Activated B cell treated with CpG ODN at 0.5 μM for 24 hours (primary cell): ENCODE measurements around the gene FAM186B. TPM values are rescaled to one million over a fixed set of nuclear protein-coding genes. Genes with fewer than 3 reads are reported as not detected.
A peak's percentile ranks its signal among the peaks of the same experiment; 100 is the strongest.

Source experiments
- ATAC-seq: fragments of 200-7000 bp; cut with Tn5 transposase; one replicate; pipeline ENCODE4 v1.10.0; 2021; ENCODE audit warnings: low read depth, mild to moderate bottlenecking, moderate library complexity
- CTCF ChIA-PET: fragments of 350-600 bp; sonication (Branson Sonifier 250); formaldehyde crosslinking; loops from one replicate; lab custom pipeline; 2021; ENCODE audit warnings: antibody characterized with exemption; lab: Charles Lee
- POLR2A ChIA-PET: fragments of 350-600 bp; sonication (Branson Sonifier 250); formaldehyde crosslinking; loops from one replicate; lab custom pipeline; 2021; ENCODE audit warnings: antibody characterized with exemption; lab: Charles Lee
- DNase-seq: peaks from one replicate; pipeline ENCODE4 v3.0.0; 2022
- H3K27ac Mint-ChIP-seq: one replicate; pipeline ENCODE4 v1.8.0; 2020; ENCODE audit warnings: mixed read lengths
- H3K27me3 Mint-ChIP-seq: one replicate; pipeline ENCODE4 v1.8.0; 2021; ENCODE audit warnings: mixed read lengths
- H3K36me3 Mint-ChIP-seq: one replicate; pipeline ENCODE4 v1.8.0; 2021; ENCODE audit warnings: low read depth, mixed read lengths
- H3K4me1 Mint-ChIP-seq: one replicate; pipeline ENCODE4 v1.8.0; 2021; ENCODE audit warnings: mixed read lengths
- H3K4me3 Mint-ChIP-seq: one replicate; pipeline ENCODE4 v1.8.0; 2020; ENCODE audit warnings: mild to moderate bottlenecking, mixed read lengths
- H3K9me3 Mint-ChIP-seq: one replicate; pipeline ENCODE4 v1.8.0; 2020; ENCODE audit warnings: mixed read lengths
- intact Hi-C: fragments of 100-400 bp; cut with micrococcal nuclease; formaldehyde crosslinking; loops from one replicate; pipeline ENCODE4 v1.15.1; 2024
- total RNA-seq: library from RNA; stranded (reverse); gene quantifications from 2 replicates; pipeline ENCODE4 v1.2.3, GENCODE V29; 2022
- TF ChIP-seq, protein P1 (sequence below): fragments of 200-600 bp; IDR thresholded peaks from one replicate; pipeline ENCODE4 v1.8.0; 2022; ENCODE audit warnings: antibody characterized with exemption, mild to moderate bottlenecking

FAM186B gene
- total RNA-seq, 1 donor from 2014 or later: 1.5 TPM

- POLR2A ChIA-PET: interaction anchor here (1.5 kb wide), 1 partner anchor 12 kb away, joined by 3 read pairs; no protein-coding TSS in a partner anchor
- no peak for ATAC-seq
These were observed 21.4 kb upstream of the FAM186B start for GRCh38 chr12:49626836-49627235.

GRCh38 chr12:49626169-49626835 is 20.9 kb upstream of the FAM186B start:
- intact Hi-C loops: no loop called here
- Mint-ChIP-seq H3K9me3 (no peaks in the 10 kb centered on the region), H3K4me3 (no peak overlapping the region), H3K36me3 (no peaks in the 10 kb centered on the region), H3K27me3 (no peaks in the 10 kb centered on the region), H3K27ac (no peak overlapping the region), H3K4me1 (peaks cover 19% of the 10 kb centered on the region)
- TF ChIP-seq, protein P1, sequence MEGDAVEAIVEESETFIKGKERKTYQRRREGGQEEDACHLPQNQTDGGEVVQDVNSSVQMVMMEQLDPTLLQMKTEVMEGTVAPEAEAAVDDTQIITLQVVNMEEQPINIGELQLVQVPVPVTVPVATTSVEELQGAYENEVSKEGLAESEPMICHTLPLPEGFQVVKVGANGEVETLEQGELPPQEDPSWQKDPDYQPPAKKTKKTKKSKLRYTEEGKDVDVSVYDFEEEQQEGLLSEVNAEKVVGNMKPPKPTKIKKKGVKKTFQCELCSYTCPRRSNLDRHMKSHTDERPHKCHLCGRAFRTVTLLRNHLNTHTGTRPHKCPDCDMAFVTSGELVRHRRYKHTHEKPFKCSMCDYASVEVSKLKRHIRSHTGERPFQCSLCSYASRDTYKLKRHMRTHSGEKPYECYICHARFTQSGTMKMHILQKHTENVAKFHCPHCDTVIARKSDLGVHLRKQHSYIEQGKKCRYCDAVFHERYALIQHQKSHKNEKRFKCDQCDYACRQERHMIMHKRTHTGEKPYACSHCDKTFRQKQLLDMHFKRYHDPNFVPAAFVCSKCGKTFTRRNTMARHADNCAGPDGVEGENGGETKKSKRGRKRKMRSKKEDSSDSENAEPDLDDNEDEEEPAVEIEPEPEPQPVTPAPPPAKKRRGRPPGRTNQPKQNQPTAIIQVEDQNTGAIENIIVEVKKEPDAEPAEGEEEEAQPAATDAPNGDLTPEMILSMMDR: no peak
- ChIA-PET CTCF (interaction anchor here (1.0 to 1.3 kb wide), 2 partner anchors 10 to 12 kb away, joined by 3 to 5 read pairs; no protein-coding TSS in a partner anchor), POLR2A (interaction anchor here (0.7 to 1.5 kb wide), 3 partner anchors 12 to 1612 kb away, joined by 3 to 6 read pairs (median 3); no protein-coding TSS in a partner anchor)
- DNase-seq (no peak), ATAC-seq (no peak)

More at GRCh38 chr12:49626836-49627235, 21.4 kb upstream of the FAM186B start:
- TF ChIP-seq, protein P1: no peak
- Mint-ChIP-seq H3K4me3 (no peak overlapping the region), H3K27me3 (no peaks in the 10 kb centered on the region), H3K9me3 (no peaks in the 10 kb centered on the region), H3K36me3 (no peaks in the 10 kb centered on the region), H3K27ac (no peak overlapping the region), H3K4me1 (peaks cover 14% of the 10 kb centered on the region)
- no peak for DNase-seq
- intact Hi-C loops: no loop called here
- CTCF ChIA-PET: no interaction called here

DNA sequence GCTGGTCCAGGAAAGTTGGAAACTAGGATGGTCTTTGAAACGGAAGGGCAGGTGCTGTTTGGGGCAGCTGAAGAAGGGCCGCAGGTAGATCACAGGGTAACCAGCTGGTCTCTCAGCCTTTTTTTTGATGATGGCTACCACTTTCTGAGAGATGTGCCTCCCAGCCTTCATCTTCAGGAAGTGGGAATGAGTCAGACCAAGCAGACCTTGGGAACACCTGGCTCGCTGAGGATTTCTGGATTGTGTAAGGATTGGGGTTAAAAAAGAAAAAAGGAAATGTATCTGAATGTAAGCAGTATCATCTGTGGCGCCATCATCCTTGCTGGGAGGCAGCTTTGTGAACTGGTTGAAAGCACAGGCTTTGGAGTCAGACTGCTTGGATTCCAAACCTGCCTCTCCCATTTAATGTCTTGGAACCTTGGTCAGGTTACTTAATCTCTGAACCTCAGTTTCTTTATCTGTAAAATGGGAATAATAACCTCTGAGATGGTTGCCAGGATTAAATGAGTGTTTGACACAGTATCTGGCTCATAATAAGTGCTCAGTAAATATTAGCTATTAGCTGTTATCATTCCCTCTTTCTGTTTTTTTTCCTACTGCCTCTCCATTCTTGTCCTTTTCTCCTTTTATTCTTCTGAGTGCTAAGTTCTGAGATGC is 19.6 kb upstream of the FAM186B start:
- no peak for DNase-seq
- Mint-ChIP-seq H3K4me3 (peak overlapping the region; percentile 8), H3K4me1 (peaks cover 25% of the 10 kb centered on the region), H3K36me3 (no peaks in the 10 kb centered on the region), H3K27ac (peak overlapping the region; percentile 63), H3K9me3 (no peaks in the 10 kb centered on the region), H3K27me3 (no peaks in the 10 kb centered on the region)
- ATAC-seq: no peak
- intact Hi-C loops: loop anchor here (5.0 kb wide), 3 partner anchors 43 to 283 kb away; partner anchors contain the start of gene BCDIN3D
- TF ChIP-seq, protein P1: no peak
- POLR2A ChIA-PET: interaction anchor here (0.6 to 1.0 kb wide), 4 partner anchors 81 to 1613 kb away, joined by 3 read pairs; no protein-coding TSS in a partner anchor
- CTCF ChIA-PET: interaction anchor here (0.6 to 1.4 kb wide), 5 partner anchors 11 to 152 kb away, joined by 3 to 5 read pairs (median 3); partner anchors contain the start of gene TMBIM6

DNA sequence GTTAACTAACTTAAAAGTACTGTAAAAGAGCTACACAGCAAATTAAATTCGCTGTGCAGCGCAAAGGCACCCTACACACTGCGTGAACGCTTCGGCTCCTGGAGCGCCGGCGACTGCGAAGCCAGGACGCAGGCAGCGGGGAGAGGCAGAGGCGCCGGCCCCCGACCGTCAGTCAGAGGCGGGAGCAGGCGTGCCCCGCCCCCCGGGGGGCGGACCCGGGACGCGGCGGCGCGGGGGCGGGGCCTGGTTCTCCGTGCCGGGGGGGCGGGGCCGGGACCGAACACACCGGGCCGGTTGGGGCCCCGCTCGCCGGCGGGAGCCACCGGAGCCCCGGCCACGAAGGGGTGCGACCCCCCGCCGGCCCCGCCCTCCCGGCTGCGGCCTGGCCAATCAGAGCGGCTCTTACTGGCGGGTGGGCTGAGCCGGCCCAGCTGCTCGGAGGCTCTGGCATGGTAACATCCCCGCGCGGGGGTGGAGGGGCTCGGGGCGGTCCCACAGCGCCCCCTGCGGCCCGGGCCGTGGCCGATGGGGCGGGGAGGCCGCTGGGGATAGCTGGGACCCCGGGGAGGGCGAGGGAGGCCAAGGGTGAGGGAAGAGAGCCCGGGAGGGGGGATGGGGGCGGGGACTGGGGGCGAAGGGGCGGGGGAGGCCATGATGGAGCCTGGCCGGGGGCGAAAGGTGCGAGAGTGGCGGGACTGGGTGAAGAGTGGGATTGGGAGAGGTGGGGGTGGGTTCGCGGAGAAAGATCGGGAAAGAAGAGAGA is 17.9 kb upstream of the FAM186B start, which contains the start of gene PRPF40B:
Gene PRPF40B, plus strand, starts transcription at position 420 of the 763 bp plus-strand sequence. Its CDS starts 30 bp downstream, at position 450.
- peak; percentile 79 for ATAC-seq
- Mint-ChIP-seq H3K27ac (peak within 1 kb of the TSS; percentile 86), H3K4me3 (peak within 1 kb of the TSS; percentile 88), H3K4me1 (peaks cover 25% of the 10 kb centered on the region), H3K36me3 (no peaks in the 10 kb centered on the region), H3K27me3 (no peaks in the 10 kb centered on the region), H3K9me3 (no peaks in the 10 kb centered on the region)
- peak; percentile 89 for DNase-seq
- ChIA-PET CTCF (interaction anchor here (1.0 to 1.6 kb wide), 6 partner anchors 8 to 292 kb away, joined by 3 to 6 read pairs (median 4); no protein-coding TSS in a partner anchor), POLR2A (interaction anchor here (0.6 to 2.5 kb wide), 27 partner anchors 9 to 770 kb away, joined by 3 to 23 read pairs (median 4); partner anchors contain the start of genes BCDIN3D, COX14, FKBP11 and FMNL3)
- intact Hi-C loops: loop anchor here (1.0 to 5.0 kb wide), 9 partner anchors 41 to 487 kb away; partner anchors contain the start of genes BCDIN3D, FMNL3, MCRS1 and SPATS2
- TF ChIP-seq, protein P1: no peak
